A549 (cell line): Measurements from ENCODE around the gene PKNOX1.
"Not testable (repeated sequence)": the region's sequence is repeated elsewhere in the genome, so short reads cannot be mapped to it uniquely, and the experiment has no call there.

Experiments used
- ELK1 ChIP-seq: fragments of 150-350 bp; IDR thresholded peaks from 2 replicates; pipeline ENCODE4 v1.6.1; 2014; ENCODE audit warnings: low read depth, mild to moderate bottlenecking, low read length
- POLR2A ChIP-seq: IDR thresholded peaks from 2 replicates; pipeline ENCODE4 v1.6.1; 2012; ENCODE audit warnings: mild to moderate bottlenecking, low read length
- TF ChIP-seq, protein P1 (sequence below): fragments of >200 bp; sonication (Bioruptor Twin); formaldehyde crosslinking; IDR thresholded peaks from 2 replicates; pipeline ENCODE4 v1.6.1; 2016

DNA sequence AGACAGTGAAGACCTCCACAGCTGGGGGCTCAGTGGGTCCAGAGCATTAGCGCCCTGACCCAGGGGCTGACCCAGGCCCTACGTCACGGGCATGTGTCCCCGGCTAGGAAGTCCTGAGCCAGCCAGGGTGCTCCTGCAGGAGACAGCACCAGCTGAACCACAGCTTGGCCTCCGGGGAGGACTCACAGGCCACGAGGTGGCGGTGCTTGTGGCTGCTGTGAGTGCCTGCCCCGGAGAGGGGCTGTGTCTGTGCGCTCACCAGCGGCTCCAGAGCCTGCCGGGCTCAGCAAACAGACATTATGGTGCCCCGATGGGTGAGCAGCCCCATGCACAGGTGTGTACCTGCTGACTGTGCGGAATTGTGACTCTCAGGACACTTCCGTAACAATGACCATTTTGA, 70.2 kb downstream of the PKNOX1 start:
- not testable (repeated sequence) for TF ChIP-seq ELK1, POLR2A
- TF ChIP-seq, protein P1, sequence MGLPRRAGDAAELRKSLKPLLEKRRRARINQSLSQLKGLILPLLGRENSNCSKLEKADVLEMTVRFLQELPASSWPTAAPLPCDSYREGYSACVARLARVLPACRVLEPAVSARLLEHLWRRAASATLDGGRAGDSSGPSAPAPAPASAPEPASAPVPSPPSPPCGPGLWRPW: not testable (repeated sequence)
